ENCODE data around the gene MST1. TPM values are rescaled to one million over a fixed set of nuclear protein-coding genes. Genes with fewer than 3 reads are reported as not detected.

MST1 gene
- total and polyA plus RNA-seq, 9 of the 15 experiments (the other 6 are each of a cell fraction or from before 2014, with no cell fraction given) = 0.08 to 1.8 (median 0.40) TPM

DNA sequence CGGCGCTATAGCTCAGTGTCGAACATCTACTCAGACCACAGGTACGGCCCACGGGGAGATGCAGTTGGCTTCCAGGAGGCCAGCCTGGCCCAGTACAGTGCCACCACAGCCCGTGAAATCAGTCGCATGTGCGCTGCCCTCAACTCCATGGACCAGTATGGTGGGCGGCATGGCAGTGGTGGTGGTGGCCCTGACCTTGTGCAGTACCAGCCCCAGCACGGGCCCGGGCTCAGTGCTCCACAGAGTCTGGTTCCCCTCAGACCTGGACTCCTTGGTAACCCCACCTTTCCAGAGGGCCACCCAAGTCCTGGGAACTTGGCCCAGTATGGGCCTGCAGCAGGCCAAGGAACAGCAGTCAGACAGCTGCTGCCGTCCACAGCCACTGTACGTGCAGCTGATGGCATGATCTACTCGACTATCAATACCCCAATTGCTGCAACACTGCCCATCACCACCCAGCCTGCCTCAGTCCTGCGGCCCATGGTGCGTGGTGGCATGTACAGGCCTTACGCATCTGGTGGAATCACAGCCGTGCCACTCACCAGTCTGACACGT, 33.5 kb downstream of the MST1 start:
- Histone ChIP-seq H2AFZ (ENCODE audit: low read depth, low read length) (no peak overlapping the region), H3K9me1 (ENCODE audit: control insufficient read depth, insufficient read depth, low read length) (no peaks in the 10 kb centered on the region), H3K4me1 (replicated peaks in 1 of 2; ENCODE audit: control insufficient read depth in 2 of 2, insufficient read depth in 2 of 2, low read length in 2 of 2) (peaks cover 0 to 29% of the 10 kb centered on the region in 2 experiments; a peak in 2 of 5 replicates), H3K9ac (ENCODE audit: insufficient read depth in 1 of 2, low read depth in 2 of 2, low read length in 2 of 2) (no peak overlapping the region), H3K27ac (ENCODE audit: extremely low read depth, low read depth, low read length) (no peak overlapping the region), H3K9me3 (replicated peaks; ENCODE audit: control insufficient read depth, insufficient read depth, low read depth, low read length) (no peaks in the 10 kb centered on the region), H3K27me3 (ENCODE audit: control insufficient read depth in 2 of 2, insufficient read depth in 2 of 2, low read length in 2 of 2) (no peaks in the 10 kb centered on the region), H3K4me2 (ENCODE audit: insufficient read depth, low read length) (no peak overlapping the region), H3K79me2 (ENCODE audit: control insufficient read depth, insufficient read depth, low read length) (no peaks in the 10 kb centered on the region), H3K4me3 (no peak overlapping the region), H4K20me1 (replicated peaks; ENCODE audit: control insufficient read depth, insufficient read depth, low read length) (no peaks in the 10 kb centered on the region), H3K36me3 (ENCODE audit: control insufficient read depth, insufficient read depth, low read length) (no peaks in the 10 kb centered on the region)
- intact Hi-C loops (cut with micrococcal nuclease) = no loop called here
- in situ Hi-C loops (cut with MboI) = no loop called here
- WGBS (ENCODE audit: insufficient coverage, low coverage, missing lambda C conversion rate) = 69% methylated on average over 14 of the region's 19 CpGs
- POLR2A ChIA-PET = no interaction called here
- DNase-seq (ENCODE audit: extremely low read depth in 1 of 4, low spot score in 3 of 4) (no peak), ATAC-seq (no peak), FAIRE-seq (no peak)
- CTCF ChIA-PET (ENCODE audit: low intra/inter-chr PET ratio) = no interaction called here
- no TSS peak for BruUV-seq (replicated peaks)
- TF ChIP-seq ZNF76 (CRISPR knock-in tag; IDR thresholded peaks at IDR 0.05; ENCODE audit: borderline replicate concordance) (no peak), MCM5 (IDR thresholded peaks at IDR 0.05; ENCODE audit: low read depth) (no peak), TCF7 (IDR thresholded peaks at IDR 0.05; ENCODE audit: borderline replicate concordance) (no peak), PRMT5 (CRISPR knock-in tag; IDR thresholded peaks at IDR 0.05) (no peak), MYBL2 (IDR thresholded peaks at IDR 0.05; ENCODE audit: low read depth) (no peak), MYBL2 (CRISPR knock-in tag; IDR thresholded peaks at IDR 0.05; ENCODE audit: borderline replicate concordance) (no peak), RFX5 (IDR thresholded peaks at IDR 0.05; ENCODE audit: low read depth, low read length) (no peak), ZNF644 (tag; IDR thresholded peaks at IDR 0.05; ENCODE audit: low read depth) (no peak), ZC3H8 (IDR thresholded peaks at IDR 0.05) (no peak), NKRF (IDR thresholded peaks at IDR 0.05; ENCODE audit: borderline replicate concordance) (no peak)
